ENCODE results near the gene CLTB.
A peak's percentile ranks its signal among the peaks of the same experiment; 100 is the strongest.

GRCh38 chr5:176429972-176430371 is 13.6 kb upstream of the CLTB start:
- TF ChIP-seq CTCF (CRISPR knock-in tag; IDR thresholded peaks at IDR 0.05) (peak; percentile 66), ZNF317 (CRISPR knock-in tag; IDR thresholded peaks at IDR 0.05) (no peak), ZNF337 (CRISPR knock-in tag; IDR thresholded peaks at IDR 0.05; ENCODE audit: borderline replicate concordance, low read depth) (no peak), EZH2 (conservative IDR thresholded peaks at IDR 0.05; ENCODE audit: low read depth, low read length) (no peak), TAF1 (CRISPR knock-in tag; IDR thresholded peaks at IDR 0.05) (no peak), SMC3 (IDR thresholded peaks at IDR 0.05; ENCODE audit: low read length) (peak; percentile 62; the same call in 1 of the 2 replicates), SMAD3 (CRISPR knock-in tag; IDR thresholded peaks at IDR 0.05) (0 out of 2 replicates have a peak, but pooled peaks have one; percentile 29), PCBP2 (optimal IDR thresholded peaks at IDR 0.05; ENCODE audit: low read depth, low read length, poor library complexity, severe bottlenecking) (no peak), ATF3 (CRISPR knock-in tag; IDR thresholded peaks at IDR 0.05) (no peak), ZNF281 (CRISPR knock-in tag; IDR thresholded peaks at IDR 0.05; ENCODE audit: borderline replicate concordance) (no peak), ZNF274 (CRISPR knock-in tag; IDR thresholded peaks at IDR 0.05) (no peak)

Data from HepG2 (cell line).